HT-29 (cell line): Measurements from ENCODE around the gene KLHL33. TPM values are rescaled to one million over a fixed set of nuclear protein-coding genes. Genes with fewer than 3 reads are reported as not detected.

Experiments used
- DNase-seq: peaks from one replicate; pipeline ENCODE4 v3.0.0-alpha.2; 2015; ENCODE audit warnings: low spot score
- total RNA-seq: library from RNA; depleted of rRNA; stranded (reverse); fragments of >200 nt; shearing (Covaris generic); gene quantifications from 2 replicates; pipeline ENCODE4 v1.2.3, GENCODE V29; 2014; rRNA removed

The KLHL33 gene, protein sequence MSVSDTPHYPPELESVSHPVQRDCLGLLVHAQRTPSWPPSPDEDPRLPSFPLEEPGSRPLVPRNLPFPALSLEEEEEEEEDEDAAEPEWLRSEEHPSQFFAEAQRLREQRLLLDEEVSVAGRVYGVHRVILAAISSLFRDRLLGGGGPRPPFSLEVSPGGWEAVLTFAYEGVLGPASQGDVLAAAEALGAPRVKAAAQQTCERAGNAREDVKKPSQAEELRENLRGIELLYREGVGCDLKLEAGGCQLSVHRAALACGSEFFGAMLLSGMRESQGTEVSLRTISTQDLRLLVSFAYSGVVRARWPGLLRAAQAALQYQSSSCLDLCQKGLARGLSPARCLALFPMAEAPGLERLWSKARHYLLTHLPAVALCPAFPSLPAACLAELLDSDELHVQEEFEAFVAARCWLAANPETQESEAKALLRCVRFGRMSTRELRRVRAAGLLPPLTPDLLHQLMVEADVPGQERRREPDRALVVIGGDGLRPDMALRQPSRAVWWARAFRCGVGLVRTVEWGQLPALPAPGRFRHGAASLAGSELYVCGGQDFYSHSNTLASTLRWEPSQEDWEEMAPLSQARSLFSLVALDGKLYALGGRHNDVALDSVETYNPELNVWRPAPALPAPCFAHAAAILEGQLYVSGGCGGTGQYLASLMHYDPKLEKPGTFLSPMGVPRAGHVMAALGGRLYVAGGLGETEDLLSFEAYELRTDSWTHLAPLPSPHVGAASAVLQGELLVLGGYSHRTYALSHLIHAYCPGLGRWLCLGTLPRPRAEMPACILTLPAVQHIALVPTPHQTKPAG
- total RNA-seq = not detected in 2 replicates

DNA sequence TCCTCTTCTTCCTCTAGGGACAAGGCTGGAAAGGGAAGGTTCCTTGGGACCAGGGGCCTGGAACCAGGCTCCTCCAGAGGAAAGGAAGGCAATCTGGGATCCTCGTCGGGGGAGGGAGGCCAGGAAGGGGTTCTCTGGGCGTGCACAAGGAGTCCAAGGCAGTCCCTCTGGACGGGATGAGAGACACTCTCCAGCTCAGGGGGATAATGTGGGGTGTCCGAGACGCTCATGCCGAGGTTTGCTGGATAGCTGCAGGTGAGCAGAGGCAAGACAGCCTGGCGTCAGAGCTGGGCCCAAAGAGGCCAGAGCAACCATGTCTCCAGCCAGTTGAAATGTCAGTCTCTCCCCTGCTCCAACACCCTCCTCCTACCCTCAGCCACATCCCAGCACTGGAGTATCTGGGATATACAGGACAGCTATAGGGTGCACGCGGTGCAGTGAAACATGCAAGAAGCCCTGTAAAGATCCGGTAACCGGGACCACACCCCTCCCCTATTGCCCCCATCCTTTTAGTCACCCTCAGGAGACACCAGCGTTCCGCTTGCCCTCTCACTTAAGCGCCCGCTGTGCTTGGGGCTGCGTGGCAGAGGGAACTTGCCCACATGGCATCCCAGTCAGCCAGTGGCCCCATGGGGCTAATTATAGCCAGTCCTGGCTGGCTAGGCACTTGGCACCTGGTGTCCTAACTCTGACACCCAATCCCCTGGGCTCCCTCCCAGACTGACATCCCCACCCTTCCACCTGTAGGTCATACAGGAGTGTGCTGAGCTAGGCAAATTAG is at the start of gene KLHL33:
TSS of gene KLHL33 (minus strand) at position 585 of the 781 bp plus-strand sequence. CDS start at position 230, 355 bp downstream.
- no peak for DNase-seq

GRCh38 chr14:20482382-20482781 is 46.4 kb upstream of the KLHL33 start:
- DNase-seq = no peak

GRCh38 chr14:20478894-20479293 is 42.9 kb upstream of the KLHL33 start:
- DNase-seq = no peak

GRCh38 chr14:20477211-20477876 is 41.4 kb upstream of the KLHL33 start:
- no peak for DNase-seq

- no peak for DNase-seq
Observed at GRCh38 chr14:20476776-20477175, 40.8 kb upstream of the KLHL33 start.

- DNase-seq = no peak
Observed at GRCh38 chr14:20472536-20473169, 36.7 kb upstream of the KLHL33 start.

GRCh38 chr14:20470603-20470901 is 34.6 kb upstream of the KLHL33 start:
- no peak for DNase-seq

DNA sequence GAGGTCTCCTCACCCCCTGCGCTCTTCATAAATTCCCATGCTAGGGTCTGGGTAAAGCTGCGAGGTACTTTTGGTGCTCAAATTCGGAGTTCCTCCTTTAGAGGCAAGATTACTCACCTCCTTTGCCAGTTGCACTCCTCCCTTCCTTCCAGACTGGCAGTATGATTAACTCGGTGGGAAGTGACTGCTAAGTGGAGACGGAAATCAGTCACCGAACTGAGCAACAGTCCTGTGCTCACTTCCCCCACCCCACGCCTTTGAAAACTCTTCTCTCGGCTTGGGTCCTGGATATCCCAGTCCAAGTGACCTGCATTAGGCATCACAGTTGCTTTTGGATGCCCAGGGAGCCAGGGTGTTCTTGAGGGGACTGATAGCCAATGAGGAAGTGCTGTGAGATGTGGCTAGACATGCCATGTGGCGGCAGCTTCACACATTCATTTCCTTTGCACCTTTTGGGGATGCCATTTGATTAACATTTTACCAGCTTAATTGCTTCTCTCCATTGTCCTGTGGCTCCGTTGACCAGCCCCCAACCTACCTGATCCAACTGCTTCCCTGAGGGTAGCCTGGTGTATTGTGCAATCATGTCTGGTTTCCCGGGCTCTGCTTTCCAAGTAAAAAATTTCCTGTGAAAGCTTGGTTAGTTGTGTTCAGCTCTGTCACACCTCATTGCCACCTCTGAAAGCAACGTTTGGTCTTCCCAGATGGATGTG is 34.1 kb upstream of the KLHL33 start:
- DNase-seq = peak; percentile 60

GRCh38 chr14:20469242-20469889 is 33.4 kb upstream of the KLHL33 start, which contains the start of gene PNP:
PNP (plus strand) TSS chr14:20469406; CDS start chr14:20469525, 119 bp downstream.
- peak; percentile 90 for DNase-seq

GRCh38 chr14:20468764-20469241 is 32.8 kb upstream of the KLHL33 start:
- no peak for DNase-seq

- DNase-seq = peak; percentile 95
Observed at GRCh38 chr14:20461225-20462141, 25.5 kb upstream of the KLHL33 start, which contains the start of gene PIP4P1. PIP4P1 (minus strand) TSS chr14:20461434; CDS start chr14:20461325, 109 bp downstream.

DNA sequence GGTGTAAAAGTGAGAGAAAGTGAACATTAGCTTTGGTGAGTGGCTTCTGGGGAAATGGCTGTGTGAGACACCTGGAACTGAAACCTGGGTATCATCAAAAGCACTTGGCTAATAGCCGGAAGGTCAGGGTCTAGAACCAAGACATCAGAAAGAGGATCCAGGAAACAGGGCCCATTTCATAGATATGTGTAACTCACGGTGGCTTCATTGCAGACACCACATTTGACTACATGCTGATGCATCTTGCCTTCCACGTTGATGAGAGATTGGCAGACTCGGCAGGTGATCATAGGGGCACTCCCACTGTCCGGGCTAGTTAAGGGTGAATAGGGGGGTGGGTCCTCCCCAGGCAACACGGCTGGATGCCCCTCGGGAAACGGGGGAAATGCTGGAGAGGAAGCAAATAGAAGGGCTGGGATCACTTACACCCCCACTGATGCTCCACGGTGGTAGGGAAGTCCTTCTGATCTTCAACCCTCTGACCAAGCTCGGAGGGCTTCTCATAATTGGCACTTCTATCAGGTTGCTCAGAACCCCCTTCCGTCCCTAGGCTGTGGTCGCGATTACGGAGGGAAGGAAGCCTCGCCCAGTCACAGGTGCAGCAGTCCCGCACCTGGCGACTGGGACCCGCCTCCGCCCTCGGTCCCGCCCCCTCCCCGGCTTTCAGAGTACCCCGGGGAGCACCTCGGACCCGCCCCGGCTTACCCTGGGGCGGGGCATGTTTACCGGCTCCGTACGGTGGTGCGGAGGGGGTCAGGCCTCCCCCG is 24.7 kb upstream of the KLHL33 start:
- DNase-seq = peak; percentile 32

- DNase-seq = no peak
Observed at GRCh38 chr14:20458031-20458789, 22.2 kb upstream of the KLHL33 start.

- DNase-seq = no peak
Observed at GRCh38 chr14:20456971-20457370, 21.0 kb upstream of the KLHL33 start.

DNA sequence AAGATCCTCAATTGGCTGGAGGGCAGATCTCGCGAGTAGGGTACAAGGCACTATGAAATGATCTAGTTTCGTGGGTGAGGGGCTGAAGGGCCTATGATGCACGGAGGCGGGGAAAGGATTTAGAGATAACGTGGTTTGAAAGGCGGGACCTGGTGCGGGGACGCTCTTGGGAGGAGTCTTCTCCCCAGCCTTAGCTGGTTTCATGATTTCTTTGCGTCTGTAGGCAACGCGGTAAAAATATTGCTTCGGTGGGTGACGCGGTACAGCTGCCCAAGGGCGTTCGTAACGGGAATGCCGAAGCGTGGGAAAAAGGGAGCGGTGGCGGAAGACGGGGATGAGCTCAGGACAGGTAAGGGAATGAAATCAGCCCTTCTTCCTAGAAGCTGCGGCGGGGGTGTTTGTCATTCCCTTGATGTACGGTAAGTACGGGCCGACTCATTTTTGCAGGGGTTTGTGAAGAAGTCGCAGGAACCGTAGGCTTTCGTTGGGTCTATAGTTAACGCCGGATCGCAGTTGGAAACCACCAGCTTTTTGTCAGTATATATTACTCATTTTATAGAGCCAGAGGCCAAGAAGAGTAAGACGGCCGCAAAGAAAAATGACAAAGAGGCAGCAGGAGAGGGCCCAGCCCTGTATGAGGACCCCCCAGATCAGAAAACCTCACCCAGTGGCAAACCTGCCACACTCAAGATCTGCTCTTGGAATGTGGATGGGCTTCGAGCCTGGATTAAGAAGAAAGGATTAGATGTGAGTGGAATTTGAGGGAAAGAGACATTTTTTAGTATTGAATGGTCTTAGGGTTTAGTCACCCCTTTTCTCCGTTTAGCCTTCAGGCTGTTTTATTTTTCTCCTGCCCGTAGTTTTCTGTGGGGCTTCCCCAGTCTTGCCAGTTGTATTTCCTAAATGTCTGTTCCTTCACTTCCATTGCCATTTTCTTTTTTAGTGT is 19.7 kb upstream of the KLHL33 start:
- no peak for DNase-seq
